ENCODE results near the gene CYP2A13.
"Not testable (repeated sequence)": the region's sequence is repeated elsewhere in the genome, so short reads cannot be mapped to it uniquely, and the experiment has no call there.

The CYP2A13 gene, protein sequence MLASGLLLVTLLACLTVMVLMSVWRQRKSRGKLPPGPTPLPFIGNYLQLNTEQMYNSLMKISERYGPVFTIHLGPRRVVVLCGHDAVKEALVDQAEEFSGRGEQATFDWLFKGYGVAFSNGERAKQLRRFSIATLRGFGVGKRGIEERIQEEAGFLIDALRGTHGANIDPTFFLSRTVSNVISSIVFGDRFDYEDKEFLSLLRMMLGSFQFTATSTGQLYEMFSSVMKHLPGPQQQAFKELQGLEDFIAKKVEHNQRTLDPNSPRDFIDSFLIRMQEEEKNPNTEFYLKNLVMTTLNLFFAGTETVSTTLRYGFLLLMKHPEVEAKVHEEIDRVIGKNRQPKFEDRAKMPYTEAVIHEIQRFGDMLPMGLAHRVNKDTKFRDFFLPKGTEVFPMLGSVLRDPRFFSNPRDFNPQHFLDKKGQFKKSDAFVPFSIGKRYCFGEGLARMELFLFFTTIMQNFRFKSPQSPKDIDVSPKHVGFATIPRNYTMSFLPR

DNA sequence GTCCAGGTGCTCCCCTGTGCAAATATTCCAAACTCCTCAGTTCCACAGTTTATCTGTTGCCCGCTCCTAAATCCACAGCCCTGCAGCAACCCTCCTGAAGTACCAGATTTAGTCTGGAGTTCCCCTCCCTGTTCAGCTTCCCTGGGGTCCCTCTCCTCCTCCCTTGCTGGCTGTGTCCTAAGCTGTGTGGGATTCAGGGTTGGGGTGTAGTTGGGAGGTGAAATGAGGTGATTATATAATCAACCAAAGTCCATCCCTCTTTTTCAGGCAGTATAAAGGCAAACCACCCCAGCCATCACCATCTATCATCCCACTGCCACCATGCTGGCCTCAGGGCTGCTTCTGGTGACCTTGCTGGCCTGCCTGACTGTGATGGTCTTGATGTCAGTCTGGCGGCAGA is at the start of gene CYP2A13:
CYP2A13 (plus strand) TSS at position 301 of the 400 bp plus-strand sequence; CDS start at position 322, 21 bp downstream.
- DNase-seq, result no peak

DNA sequence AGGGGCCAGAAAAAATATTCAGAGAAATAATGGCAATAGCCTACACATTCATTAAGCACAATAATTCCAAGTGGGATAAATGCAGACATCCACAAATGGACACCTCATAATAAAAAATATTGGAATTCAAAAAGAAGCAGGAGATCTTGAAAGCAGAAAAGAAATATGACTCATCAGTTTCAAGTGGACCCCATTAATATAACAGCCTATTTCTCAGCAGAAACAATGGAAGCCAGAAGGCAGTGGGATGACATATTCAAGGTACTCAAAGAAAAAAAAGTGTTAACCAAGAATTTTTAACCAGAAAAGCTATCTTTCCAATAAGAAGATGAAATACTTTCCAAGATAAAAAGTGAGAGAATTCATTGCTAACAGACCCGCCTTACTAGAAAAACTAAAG is 48.4 kb upstream of the CYP2A13 start:
- no peak for DNase-seq

DNA sequence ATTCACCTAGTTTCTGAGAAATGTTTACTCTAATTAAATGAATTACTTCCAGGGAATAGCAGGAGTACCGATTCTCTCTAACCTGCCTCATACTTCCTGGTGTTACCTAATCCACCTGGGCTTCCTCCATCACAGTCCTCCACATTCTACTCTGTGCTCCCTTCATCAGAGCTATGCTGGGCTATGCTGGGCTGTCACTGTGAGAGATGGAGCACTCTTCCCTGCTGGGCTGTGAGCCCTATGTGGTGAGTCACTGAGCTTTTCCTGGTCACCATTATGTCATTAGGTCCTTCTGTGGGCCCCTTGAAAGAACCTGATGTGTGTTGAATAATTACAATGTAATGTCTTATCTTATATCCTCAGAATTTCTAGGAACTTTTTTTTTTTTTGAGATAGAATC is 43.2 kb upstream of the CYP2A13 start:
- not testable (repeated sequence) for DNase-seq

DNA sequence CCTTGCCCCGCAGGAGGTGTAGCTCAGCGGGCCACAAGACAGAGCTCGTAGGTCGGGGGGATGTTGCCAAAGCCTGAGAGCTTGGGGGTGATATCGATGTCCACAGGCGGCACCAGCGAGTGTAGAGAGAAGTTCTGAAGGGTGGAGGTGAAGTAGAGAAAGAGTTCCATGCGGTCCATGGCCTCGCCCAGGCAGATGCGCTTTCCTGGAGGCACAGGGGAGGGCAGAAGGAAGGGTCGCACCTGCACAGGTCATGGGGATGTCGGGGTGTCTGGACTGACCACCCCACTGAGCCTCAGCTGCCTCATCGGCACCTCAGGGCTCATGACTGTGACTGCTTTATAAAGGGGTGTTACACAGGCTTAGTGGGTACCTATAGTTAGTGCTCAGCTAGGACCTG is 37.8 kb upstream of the CYP2A13 start:
- DNase-seq, result no peak

DNA sequence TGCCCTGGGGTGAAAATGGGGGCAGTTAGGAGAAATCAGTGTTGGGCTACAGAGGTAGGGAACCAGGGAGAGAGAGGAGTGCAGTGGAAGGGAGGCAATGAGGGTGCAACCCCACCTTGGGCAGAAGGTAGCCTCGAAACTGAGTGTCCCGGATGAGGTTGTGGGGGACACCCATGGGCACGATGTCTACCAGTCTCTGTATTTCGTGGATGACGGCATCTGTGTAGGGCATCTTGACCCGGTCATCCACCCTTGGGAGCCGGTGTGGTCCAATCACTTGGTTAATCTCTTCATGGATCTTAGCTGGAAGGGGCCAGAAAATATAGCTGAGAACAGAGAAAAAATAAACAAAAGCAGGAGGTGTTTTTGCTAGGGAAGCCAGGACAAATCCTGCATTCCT is 36.1 kb upstream of the CYP2A13 start:
- DNase-seq, result not testable (repeated sequence)

DNA sequence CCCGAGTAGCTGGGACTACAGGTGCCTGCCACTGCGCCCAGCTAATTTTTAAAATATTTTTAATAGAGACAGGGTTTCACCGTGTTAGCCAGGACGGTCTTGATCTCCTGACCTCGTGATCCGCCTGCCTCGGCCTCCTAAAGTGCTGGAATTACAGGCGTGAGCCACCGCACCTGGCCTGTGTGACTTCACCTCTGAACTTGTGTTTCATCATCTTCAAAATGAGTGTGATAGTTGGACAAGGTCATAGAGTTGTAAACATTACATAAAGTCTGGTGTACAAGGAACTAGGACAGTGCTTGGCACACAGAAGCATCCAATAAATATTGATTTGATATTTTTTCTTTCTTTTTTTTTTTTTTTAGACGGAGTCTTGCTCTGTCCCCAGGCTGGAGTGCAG is 34.9 kb upstream of the CYP2A13 start:
- DNase-seq, result not testable (repeated sequence)

DNA sequence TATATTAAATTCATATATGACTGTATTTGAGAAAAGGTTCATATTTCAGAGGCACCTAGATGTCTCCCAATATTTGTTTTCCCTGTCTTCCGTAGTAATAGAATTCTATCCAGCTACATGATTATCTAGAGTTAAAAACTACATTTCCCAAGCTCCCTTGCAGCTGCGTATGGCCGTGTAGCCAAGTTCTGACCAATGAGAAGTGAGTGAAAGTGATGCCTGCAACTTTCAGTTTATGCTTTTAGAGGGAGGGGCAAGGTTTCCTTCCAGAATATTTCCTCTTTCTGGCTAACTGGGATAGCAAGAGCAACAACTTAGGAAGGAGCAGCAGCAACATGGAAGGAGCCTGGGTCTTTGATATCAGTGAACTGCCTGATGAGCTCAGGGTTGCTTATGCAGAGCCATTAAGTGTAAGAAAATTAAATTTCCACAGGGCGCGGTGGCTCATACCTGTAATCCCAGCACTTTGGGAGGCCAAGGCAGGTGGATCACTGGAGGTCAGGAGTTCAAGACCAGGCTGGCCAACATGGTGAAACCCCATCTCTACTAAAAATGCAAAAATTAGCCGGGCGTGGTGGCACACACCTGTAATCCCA is 23.2 kb upstream of the CYP2A13 start:
- DNase-seq, result no peak

DNA sequence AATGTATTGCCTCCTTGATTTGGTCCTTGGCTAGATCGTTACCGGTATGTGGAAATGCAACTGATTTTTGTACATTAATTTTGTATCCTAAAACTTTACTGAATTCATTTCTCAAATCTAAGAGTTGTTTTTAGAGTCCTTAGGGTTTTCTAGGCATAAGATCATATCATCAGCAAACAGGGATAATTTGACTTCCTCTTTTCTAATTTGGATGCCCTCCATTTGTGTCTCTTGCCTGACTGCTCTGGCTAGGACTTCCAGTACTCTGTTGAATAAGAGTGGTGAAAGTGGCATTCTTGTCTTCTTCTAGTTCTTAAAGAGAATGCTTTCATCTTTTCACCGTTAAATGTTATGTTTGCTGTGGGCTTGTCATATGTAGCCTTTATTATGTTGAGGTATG is 12.0 kb upstream of the CYP2A13 start:
- DNase-seq, result no peak

DNA sequence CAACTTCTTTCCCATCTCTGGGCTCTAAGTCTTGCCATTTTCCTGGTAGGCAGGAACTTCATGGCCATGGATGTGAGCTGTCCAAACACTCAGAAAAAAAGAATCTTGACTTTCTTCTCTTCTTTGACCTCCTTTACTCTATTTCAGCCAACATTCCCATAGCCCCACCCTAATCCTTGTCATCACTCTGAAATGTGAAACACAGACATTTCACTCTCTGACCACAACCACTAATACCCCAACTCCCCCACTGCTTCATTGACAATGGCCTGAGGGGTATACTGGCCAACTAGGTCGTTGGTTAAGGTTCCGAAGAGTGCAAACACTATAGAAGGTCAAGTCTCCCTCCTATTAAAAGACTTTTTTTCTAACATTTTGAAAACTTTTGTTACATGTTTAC is 4.7 kb upstream of the CYP2A13 start:
- DNase-seq, result no peak

DNA sequence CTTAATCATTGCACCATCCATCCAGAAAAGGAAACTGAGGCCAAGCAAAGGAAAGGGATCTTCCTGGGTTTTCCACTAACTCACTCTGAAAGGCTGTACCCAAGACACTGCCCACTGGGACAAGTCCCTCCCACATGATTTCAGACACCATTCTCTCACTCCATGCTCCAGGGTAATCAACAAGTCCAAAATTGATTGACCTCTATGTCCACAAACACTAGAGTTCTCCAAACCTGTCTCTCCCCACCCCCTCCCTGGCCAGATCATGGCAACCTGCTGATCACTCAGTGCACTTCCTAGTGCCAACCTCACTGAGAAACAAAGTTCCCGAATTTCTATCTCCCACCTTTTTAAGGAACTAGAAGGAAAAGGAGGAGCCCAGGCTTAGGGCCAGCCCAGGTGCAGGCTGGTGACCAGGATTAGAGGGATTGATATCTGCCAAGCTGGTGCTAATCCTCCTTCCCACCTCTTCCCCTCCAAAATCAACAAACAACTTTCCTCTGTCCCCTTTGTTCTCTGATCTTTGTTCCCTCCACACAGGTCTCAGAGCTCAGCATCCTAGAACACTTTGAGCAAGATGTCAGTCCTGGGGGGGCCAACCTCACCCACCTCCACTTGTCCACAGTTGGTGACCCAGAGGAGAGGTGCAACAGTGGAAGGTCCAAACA is 2.4 kb upstream of the CYP2A13 start:
- no peak for DNase-seq

DNA sequence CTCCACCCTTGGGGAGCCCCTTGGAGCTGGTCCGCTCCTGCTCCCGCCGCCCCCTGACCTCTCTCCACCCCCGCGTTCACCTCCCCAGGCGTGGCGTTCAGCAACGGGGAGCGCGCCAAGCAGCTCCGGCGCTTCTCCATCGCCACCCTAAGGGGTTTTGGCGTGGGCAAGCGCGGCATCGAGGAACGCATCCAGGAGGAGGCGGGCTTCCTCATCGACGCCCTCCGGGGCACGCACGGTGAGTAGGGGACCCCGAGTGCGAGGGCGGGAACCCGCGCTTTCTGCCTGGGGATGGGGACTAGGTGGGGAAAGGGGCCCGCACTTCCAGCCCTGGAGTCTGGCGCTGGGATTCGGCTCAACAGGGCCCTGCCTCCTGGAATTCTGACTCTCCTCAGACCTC is 1.7 kb downstream of the CYP2A13 start:
- no peak for DNase-seq

DNA sequence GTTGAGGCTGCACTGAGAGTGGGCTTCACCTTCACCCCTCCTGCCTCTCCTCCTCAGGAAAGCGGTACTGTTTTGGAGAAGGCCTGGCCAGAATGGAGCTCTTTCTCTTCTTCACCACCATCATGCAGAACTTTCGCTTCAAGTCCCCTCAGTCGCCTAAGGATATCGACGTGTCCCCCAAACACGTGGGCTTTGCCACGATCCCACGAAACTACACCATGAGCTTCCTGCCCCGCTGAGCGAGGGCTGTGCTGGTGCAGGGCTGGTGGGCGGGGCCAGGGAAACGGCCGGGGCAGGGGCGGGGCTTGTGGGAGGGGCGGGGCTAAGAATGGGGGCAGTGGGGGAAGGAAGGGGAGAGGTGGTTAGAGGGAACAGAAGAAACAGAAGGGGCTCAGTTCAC is 7.5 kb downstream of the CYP2A13 start:
- no peak for DNase-seq

DNA sequence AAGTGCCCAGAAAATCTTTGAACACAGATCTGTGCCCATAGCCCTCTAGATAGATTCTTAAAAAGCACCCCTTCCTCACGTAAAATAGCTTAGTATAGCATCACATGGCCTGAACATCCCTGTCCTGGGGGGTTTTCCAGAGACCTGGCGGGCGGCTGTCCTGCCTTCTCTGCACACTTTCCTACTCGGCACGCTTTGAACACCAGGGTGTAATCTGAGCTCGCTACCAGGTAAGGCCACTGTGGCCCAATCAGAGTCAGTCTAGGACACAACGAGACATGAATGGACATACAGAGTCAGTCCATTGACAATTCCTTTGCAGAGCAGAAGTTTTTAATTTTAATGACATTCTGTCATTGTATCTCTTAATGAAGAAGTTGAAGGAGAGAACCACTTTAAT is 8.1 kb downstream of the CYP2A13 start:
- no peak for DNase-seq

DNA sequence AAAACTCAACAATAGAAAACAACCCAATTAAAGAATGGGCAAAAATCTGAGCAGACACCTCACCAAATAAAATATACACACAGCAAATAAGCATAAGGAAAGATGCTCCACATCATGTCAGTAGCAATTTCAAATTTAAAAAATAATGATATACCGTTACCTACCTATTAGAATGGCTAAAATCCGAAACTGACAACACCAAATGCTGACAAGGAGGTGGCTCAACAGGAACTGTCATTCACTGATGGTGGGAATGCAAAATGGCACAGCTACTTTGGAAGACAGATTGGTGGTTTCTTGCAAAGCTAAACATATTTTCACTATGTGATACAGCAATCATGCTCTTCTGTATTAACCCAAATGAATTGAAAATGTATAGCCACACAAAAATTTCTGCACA is 9.1 kb downstream of the CYP2A13 start:
- DNase-seq, result no peak

DNA sequence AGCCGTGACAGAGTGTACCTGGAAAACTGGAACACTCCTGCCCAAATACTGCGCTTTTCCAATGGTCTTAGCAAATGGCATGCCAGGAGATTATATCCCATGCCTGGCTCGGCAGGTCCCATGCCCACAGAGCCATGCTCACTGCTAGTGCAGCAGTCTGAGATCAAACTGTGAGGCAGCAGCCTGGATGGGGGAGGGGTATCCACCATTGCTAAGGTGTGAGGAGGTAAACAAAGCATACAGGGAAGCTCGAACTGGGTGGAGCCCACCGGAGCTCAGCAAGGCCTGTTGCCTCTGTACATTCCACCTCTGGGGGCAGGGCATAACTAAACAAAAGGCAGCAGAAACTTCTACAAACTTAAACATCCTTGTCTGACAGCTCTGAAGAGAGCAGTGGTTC is 10.5 kb downstream of the CYP2A13 start:
- no peak for DNase-seq

DNA sequence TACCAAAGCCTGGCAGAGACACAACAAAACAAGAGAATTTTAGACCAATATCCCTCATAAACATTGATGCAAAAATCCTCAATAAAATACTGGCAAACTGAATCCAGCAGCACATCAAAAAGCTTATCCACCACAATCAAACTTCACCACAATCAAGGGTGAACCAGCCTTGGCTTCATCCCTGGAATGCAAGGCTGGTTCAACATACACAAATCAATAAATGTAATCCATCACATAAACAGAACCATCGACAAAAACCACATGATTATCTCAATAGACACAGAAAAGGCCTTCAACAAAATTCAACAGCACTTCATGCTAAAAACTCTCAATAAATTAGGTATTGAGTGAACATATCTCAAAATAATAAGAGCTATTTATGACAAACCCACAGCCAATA is 14.0 kb downstream of the CYP2A13 start:
- DNase-seq, result not testable (repeated sequence)

DNA sequence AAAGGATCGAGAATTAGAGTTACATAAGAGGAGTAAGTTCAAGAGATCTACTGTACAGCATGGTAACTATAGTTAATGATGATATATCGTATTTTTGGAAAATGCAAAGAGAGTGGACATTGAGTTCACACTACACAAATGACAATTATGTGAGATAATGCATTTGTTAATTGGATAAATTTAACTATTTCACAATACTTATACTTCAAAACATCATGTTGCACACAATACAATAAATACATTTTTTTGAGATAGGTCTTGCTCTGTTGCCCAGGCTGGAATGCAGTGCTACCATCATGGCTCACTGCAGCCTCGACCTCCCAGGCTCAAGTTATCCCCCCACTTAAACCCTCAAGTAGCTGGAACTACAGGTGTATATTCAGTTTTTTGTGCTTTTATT is 17.9 kb downstream of the CYP2A13 start:
- no peak for DNase-seq

DNA sequence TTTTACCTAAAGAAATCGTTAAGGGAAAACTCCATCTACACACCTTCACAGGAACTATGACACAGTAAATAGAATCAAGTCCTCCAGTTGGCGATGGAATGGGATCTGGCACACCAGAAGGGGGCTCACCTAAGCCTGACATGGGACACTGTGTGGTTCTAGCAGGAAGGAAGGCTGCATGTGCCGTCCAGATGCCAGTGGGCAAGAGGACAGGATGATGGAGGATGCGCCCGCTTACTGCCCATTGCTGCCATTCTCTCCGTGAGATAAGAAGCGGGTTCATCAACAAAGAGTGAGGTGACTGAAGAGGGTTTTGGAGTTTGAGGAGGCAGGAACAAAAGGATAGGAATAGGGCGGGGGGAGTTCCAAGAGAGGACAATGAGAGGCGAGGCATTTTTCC is 23.0 kb downstream of the CYP2A13 start:
- DNase-seq, result no peak

DNA sequence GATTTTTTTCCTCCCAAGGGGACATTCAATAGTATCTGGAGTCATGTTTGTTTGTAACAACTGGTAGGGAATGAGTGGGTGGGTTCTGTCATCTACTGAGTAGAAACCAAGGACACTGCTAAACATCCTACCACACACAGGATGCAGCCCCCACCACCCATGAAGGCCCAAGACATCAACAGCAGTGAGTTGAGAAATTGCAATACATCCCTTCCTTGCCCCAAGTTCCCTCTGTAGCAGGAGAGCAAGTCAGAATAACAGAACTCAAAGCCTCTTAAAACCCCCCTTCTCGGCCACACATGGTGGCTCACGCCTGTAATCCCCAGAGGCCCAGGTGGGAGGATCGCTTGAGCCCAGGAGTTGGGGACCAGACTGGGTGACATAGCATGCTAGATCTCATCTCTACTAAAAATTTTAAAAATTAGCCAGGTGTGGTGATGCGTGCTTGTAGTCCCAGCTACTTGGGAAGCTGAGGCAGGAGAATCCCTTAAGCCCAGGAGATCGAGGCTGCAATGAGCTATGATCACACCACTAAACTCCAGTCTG is 23.6 kb downstream of the CYP2A13 start:
- DNase-seq, result no peak

DNA sequence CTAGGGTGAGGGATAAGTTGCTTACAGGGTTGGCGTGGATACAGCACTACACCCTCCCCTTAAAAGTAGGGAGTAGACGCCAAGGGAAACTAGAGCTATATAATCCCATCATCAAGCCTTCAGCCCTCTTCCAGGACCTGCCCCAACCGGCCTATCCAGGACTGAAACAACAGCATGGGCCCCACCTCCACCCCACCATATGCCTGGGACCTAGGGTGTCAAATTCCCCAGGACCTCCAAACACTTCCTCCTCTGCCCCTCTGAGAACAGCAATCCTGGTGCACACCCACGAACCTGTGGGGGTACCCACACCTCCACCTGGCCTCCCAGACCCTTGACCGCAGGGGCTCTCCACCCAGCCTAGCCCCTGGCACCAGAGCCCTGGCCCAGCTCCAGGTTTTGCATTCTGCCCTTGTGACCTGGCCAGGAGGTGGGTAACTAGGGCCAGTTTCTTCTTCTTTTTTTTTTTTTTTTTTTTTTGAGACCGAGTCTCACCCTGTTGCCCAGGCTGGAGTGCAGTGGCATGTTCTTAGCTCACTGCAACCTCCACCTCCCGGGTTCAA is 24.6 kb downstream of the CYP2A13 start:
- DNase-seq, result no peak

DNA sequence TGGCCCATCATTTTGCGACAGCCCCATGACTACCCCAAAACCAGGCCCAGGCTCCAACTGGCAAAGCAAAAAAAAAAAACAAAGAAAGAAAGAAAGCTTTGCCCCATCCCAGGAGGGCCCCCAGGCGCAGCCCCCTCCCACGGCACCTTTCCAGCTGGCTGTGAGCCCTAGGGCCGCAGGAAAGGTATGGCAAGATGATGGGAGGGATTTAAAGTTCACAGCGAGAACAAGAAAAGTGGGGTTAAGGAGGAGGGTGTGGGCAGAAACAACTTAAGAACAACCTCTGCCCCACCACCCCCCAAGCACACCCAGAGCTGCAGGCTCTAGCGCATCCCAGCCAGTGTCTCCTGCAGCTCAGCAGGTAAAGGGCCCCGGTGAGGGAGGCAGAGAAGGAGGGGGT is 25.9 kb downstream of the CYP2A13 start, which contains the start of gene CYP2F1:
CYP2F1 (plus strand) TSS at position 301 of the 400 bp plus-strand sequence. CDS start 1,757 bp downstream, outside the sequence.
- no peak for DNase-seq

DNA sequence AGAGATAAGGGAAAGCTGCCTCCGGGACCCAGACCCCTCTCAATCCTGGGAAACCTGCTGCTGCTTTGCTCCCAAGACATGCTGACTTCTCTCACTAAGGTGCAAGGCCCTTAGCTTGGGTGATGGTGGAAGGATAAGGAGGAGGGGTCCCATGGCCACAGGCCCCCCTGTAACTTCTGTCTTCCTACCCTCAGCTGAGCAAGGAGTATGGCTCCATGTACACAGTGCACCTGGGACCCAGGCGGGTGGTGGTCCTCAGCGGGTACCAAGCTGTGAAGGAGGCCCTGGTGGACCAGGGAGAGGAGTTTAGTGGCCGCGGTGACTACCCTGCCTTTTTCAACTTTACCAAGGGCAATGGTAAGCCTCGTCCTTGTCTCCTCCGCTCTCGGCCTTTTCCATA is 28.0 kb downstream of the CYP2A13 start:
- no peak for DNase-seq

All from midbrain (tissue), 1 donor.